ENCODE results near the gene EIF4EBP2. TPM values are rescaled to one million over a fixed set of nuclear protein-coding genes. Genes with fewer than 3 reads are reported as not detected.
A peak's percentile ranks its signal among the peaks of the same experiment; 100 is the strongest.

Gene EIF4EBP2
- total RNA-seq, 1 experiment from 2014 or later, result 93.2 TPM

- no peak for TF ChIP-seq CTCF (conservative IDR thresholded peaks at IDR 0.05)
Measured at GRCh38 chr10:70418229-70418628, 14.3 kb downstream of the EIF4EBP2 start.

More at GRCh38 chr10:70418229-70418628, 14.3 kb downstream of the EIF4EBP2 start:
- Histone ChIP-seq H2BK15ac (ENCODE audit: low read depth, low read length) (no peak overlapping the region), H3K9me3 (ENCODE audit: control insufficient read depth, low read depth, low read length) (no peaks in the 10 kb centered on the region), H3K79me2 (ENCODE audit: insufficient read depth, low read length) (peaks cover 2% of the 10 kb centered on the region; the same call in 1 of the 2 replicates), H3K27ac (ENCODE audit: insufficient read length, low read depth, low read length) (no peak overlapping the region), H3K27me3 (ENCODE audit: insufficient read depth, low read length) (no peaks in the 10 kb centered on the region), H3K18ac (ENCODE audit: insufficient read length, low read depth, low read length) (no peak overlapping the region), H2BK12ac (ENCODE audit: insufficient read length, low read depth, low read length) (no peak overlapping the region), H2BK5ac (ENCODE audit: insufficient read length, low read length) (no peak overlapping the region), H4K20me1 (ENCODE audit: control insufficient read depth, insufficient read depth, insufficient read length) (no peaks in the 10 kb centered on the region), H3K23ac (ENCODE audit: insufficient read length, low read depth, low read length) (no peak overlapping the region), H4K5ac (ENCODE audit: insufficient read length, low read depth, low read length) (no peak overlapping the region), H3K4me1 (ENCODE audit: insufficient read depth, low read length) (no peaks in the 10 kb centered on the region), H4K8ac (replicated peaks; ENCODE audit: insufficient read length, low read depth, low read length) (no peak overlapping the region), H3K23me2 (ENCODE audit: insufficient read length, low read depth, low read length, poor library complexity, severe bottlenecking) (no peaks in the 10 kb centered on the region), H3K4ac (ENCODE audit: low read depth, low read length) (no peak overlapping the region), H3K56ac (ENCODE audit: insufficient read length, low read depth, low read length) (no peak overlapping the region), H3T11ph (ENCODE audit: low read length) (no peak overlapping the region), H4K91ac (ENCODE audit: insufficient read length, low read depth, low read length) (no peak overlapping the region), H3K4me2 (ENCODE audit: insufficient read depth, insufficient read length, low read length) (no peak overlapping the region), H2BK120ac (ENCODE audit: low read depth, low read length, poor library complexity, severe bottlenecking) (no peak overlapping the region), H2AFZ (ENCODE audit: low read length) (no peak overlapping the region), H2AK5ac (ENCODE audit: insufficient read length, low read length) (no peak overlapping the region), H3K9ac (ENCODE audit: extremely low read depth, insufficient read length, low read length) (no peak overlapping the region), H3K14ac (ENCODE audit: insufficient read depth, low read length) (no peak overlapping the region), H2BK20ac (ENCODE audit: low read depth, low read length, poor library complexity, severe bottlenecking) (no peak overlapping the region), H3K79me1 (ENCODE audit: insufficient read depth, low read depth, low read length, poor library complexity, severe bottlenecking) (peaks cover 6% of the 10 kb centered on the region)
- peaks cover 29 to 51% (median 48%) of the 10 kb centered on the region in 3 experiments; a peak in 6 of 7 replicates for H3K36me3 Mint-ChIP-seq (ENCODE audit: insufficient read depth in 1 of 3, low read depth in 3 of 3)
- 0 out of 7 replicates have a peak overlapping the region, but pooled peaks of 1 of the 3 experiments have one; percentile 26 for H3K27ac Mint-ChIP-seq
- H3K9me3 Mint-ChIP-seq, result no peaks in the 10 kb centered on the region
- no peak for DNase-seq
- peaks cover 9 to 13% of the 10 kb centered on the region in 2 experiments for H3K4me1 Mint-ChIP-seq
- no CpG with 5 or more reads among the region's 1 CpG for WGBS (ENCODE audit: extremely low coverage, insufficient read length, low lambda C conversion rate)
- H3K27me3 Mint-ChIP-seq (ENCODE audit: low read depth), result no peaks in the 10 kb centered on the region
- no peak overlapping the region for H3K4me3 Mint-ChIP-seq

Data from H9 (cell line).